T-helper 1 cell treated with Interleukin-12 subunit alpha and Interleukin-12 subunit beta and Interleukin-4 antibody, amounts not matched to agents 30 μg/mL and 1 μg/mL, for 36 hours (primary cell): ENCODE results near the gene CELF2.

Source experiments
- H3K27ac Mint-ChIP-seq: one replicate; pipeline ENCODE4 v1.8.0; 2021; ENCODE audit warnings: mild to moderate bottlenecking, mixed read lengths
- H3K27me3 Mint-ChIP-seq: one replicate; pipeline ENCODE4 v1.8.0; 2021; ENCODE audit warnings: low read depth, mixed read lengths
- H3K36me3 Mint-ChIP-seq: one replicate; pipeline ENCODE4 v1.8.0; 2021; ENCODE audit warnings: low read depth, mixed read lengths
- H3K4me1 Mint-ChIP-seq: one replicate; pipeline ENCODE4 v1.8.0; 2021; ENCODE audit warnings: low read depth, mixed read lengths
- H3K4me3 Mint-ChIP-seq: one replicate; pipeline ENCODE4 v1.8.0; 2021; ENCODE audit warnings: mild to moderate bottlenecking, moderate library complexity, mixed read lengths
- H3K9me3 Mint-ChIP-seq: one replicate; pipeline ENCODE4 v1.8.0; 2021; ENCODE audit warnings: mixed read lengths

Gene CELF2

DNA sequence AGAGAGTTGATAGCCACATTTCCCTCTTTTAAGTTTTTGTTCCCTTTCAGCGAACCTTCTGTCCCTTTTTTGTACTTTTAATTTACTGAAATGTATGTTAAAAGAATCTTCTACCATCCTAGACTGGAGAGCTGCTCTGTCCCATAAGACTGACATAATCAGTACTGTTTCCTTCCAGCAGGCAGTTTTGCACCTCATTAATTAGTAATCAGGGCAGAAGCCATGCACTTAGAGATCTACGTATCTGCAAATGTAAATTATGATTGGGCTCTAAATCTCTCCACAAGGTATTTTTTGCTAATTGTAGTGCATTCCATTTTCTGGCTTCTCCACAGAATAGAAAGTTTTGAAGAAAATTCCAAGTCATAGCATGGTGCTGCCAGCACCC is 232.1 kb downstream of the CELF2 start:
- H3K36me3 Mint-ChIP-seq: peaks cover 18% of the 10 kb centered on the region
- no peaks in the 10 kb centered on the region for H3K27me3 Mint-ChIP-seq
- no peak overlapping the region for H3K27ac Mint-ChIP-seq
- no peaks in the 10 kb centered on the region for H3K9me3 Mint-ChIP-seq
- H3K4me3 Mint-ChIP-seq: no peak overlapping the region
- H3K4me1 Mint-ChIP-seq: peaks cover 17% of the 10 kb centered on the region

DNA sequence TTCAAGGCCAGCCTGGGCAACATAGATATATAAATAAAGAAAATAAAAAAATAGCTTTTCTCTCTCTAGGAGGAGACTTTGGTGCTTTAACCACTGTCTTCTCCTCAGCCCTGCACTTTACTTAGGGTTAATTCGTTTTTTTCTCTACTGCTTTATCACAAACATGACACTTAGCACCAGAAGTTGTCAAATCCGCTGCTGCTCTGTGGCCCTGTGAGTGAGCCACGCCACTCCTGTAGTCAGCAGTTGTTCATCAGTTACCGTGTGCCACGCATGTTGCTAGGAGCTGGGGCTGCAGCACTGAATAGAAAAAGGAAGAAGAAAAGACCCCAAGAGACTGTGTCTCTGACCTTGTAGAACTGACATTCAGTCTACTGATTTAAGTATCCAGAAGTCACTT is 232.6 kb downstream of the CELF2 start:
- no peak overlapping the region for H3K4me3 Mint-ChIP-seq
- H3K27me3 Mint-ChIP-seq: no peaks in the 10 kb centered on the region
- peaks cover 23% of the 10 kb centered on the region for H3K36me3 Mint-ChIP-seq
- peaks cover 21% of the 10 kb centered on the region for H3K4me1 Mint-ChIP-seq
- H3K27ac Mint-ChIP-seq: no peak overlapping the region
- no peaks in the 10 kb centered on the region for H3K9me3 Mint-ChIP-seq

DNA sequence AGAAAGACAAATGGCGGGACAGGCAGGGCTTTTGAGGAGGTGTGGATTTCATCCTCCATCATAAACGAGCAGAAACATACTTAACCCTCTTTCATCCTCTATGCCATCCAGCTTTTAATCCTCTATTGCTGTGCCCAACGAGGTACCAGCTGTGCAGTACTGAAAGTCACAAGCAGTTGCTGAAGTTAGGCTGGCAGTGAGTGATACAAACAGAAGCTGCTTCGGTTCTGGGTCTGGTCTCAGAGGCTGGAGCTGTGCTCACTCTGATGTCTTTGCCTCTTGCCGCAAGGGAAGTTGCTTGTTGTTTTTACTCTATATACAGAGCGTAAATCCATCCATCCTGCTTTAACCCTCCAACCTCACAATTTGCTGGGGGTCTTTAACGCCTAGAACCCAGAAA is 235.2 kb downstream of the CELF2 start:
- Mint-ChIP-seq H3K27me3 (no peaks in the 10 kb centered on the region), H3K9me3 (no peaks in the 10 kb centered on the region), H3K27ac (peak overlapping the region; percentile 55), H3K4me3 (no peak overlapping the region), H3K4me1 (peaks cover 33% of the 10 kb centered on the region), H3K36me3 (peaks cover 39% of the 10 kb centered on the region)

- no peak overlapping the region for H3K4me3 Mint-ChIP-seq
- H3K4me1 Mint-ChIP-seq: peaks cover 36% of the 10 kb centered on the region
- peaks cover 43% of the 10 kb centered on the region for H3K36me3 Mint-ChIP-seq
- peak overlapping the region; percentile 55 for H3K27ac Mint-ChIP-seq
- no peaks in the 10 kb centered on the region for H3K9me3 Mint-ChIP-seq
- H3K27me3 Mint-ChIP-seq: no peaks in the 10 kb centered on the region
These were observed 235.8 kb downstream of the CELF2 start for GRCh38 chr10:11253385-11254002.

GRCh38 chr10:11255156-11255555 is 237.5 kb downstream of the CELF2 start:
- Mint-ChIP-seq H3K4me3 (no peak overlapping the region), H3K27ac (no peak overlapping the region), H3K4me1 (peaks cover 44% of the 10 kb centered on the region), H3K27me3 (no peaks in the 10 kb centered on the region), H3K9me3 (no peaks in the 10 kb centered on the region), H3K36me3 (peaks cover 54% of the 10 kb centered on the region)

DNA sequence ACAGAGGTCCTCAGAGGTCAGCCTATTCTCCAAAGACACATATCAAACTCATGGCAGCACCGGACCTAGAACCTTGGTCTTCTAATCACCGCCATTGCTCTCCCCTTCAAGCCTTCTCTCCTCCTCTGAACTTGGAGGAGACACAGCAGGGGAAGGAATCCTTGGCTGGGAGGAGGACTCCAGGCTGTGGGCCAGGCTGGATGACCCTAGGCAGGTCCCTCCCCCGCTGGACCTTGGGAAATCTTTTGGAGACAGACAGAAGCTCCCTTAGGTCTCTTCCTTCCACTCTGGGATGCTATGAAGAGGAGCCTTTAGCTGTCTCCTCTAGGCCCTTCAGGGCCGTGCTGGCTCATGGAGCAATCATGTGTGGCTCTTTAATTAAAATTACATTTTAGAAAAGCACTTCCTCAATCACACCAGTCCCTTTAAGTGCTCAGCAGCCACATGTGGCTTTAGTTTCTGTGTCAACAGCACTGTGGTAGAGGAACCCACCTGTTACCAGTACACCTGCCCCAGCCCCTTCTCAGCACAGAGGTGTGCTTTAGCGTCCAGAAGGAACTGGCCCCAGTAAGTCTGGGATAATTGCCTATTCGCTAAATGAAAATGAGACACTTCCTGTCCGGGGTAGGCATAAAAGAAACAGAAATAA is 238.2 kb downstream of the CELF2 start:
- Mint-ChIP-seq H3K36me3 (peaks cover 56% of the 10 kb centered on the region), H3K4me3 (no peak overlapping the region), H3K4me1 (peaks cover 46% of the 10 kb centered on the region), H3K27me3 (no peaks in the 10 kb centered on the region), H3K9me3 (no peaks in the 10 kb centered on the region), H3K27ac (no peak overlapping the region)

- peaks cover 64% of the 10 kb centered on the region for H3K36me3 Mint-ChIP-seq
- peaks cover 50% of the 10 kb centered on the region for H3K4me1 Mint-ChIP-seq
- H3K27ac Mint-ChIP-seq: peak overlapping the region; percentile 60
- no peak overlapping the region for H3K4me3 Mint-ChIP-seq
- H3K9me3 Mint-ChIP-seq: no peaks in the 10 kb centered on the region
- H3K27me3 Mint-ChIP-seq: no peaks in the 10 kb centered on the region
These were observed 239.2 kb downstream of the CELF2 start for GRCh38 chr10:11256896-11257295.

DNA sequence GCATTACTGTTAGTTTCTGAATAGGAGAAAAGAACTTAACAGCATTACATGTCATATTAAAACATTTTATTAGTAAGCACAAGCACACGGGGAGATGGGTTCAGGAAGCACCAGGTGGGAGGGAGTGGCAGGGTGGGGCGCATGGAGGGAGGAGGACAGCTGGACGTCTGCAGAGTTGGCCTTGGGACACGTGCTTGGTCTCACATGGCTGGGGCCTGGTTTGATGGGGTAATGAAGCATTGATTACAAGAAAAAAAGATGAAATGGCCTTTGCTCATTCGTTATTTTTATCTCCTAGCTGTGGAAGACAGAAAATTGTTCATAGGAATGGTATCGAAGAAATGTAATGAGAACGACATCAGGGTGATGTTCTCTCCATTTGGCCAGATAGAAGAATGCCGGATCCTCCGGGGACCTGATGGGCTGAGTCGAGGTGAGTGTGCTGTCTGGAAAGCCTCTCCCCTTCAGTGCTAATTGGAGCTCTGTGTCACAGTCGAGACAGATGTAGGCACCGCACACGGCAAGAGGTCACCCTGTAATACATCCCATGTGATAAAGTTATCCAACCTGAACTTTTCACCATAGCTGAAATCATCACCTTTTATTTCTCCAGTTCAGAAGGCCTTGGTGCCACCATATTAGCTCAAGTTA is 239.9 kb downstream of the CELF2 start:
- Mint-ChIP-seq H3K27ac (no peak overlapping the region), H3K36me3 (peaks cover 71% of the 10 kb centered on the region), H3K9me3 (no peaks in the 10 kb centered on the region), H3K4me1 (peaks cover 55% of the 10 kb centered on the region), H3K27me3 (no peaks in the 10 kb centered on the region), H3K4me3 (no peak overlapping the region)

- H3K27ac Mint-ChIP-seq: peak overlapping the region; percentile 11
- H3K4me1 Mint-ChIP-seq: peaks cover 56% of the 10 kb centered on the region
- H3K4me3 Mint-ChIP-seq: no peak overlapping the region
- H3K9me3 Mint-ChIP-seq: no peaks in the 10 kb centered on the region
- H3K36me3 Mint-ChIP-seq: peaks cover 77% of the 10 kb centered on the region
- no peaks in the 10 kb centered on the region for H3K27me3 Mint-ChIP-seq
These were observed 242.5 kb downstream of the CELF2 start for GRCh38 chr10:11260170-11260569.

GRCh38 chr10:11261143-11261542 is 243.5 kb downstream of the CELF2 start:
- H3K9me3 Mint-ChIP-seq: no peaks in the 10 kb centered on the region

GRCh38 chr10:11261687-11262493 is 244.2 kb downstream of the CELF2 start:
- Mint-ChIP-seq H3K9me3 (no peaks in the 10 kb centered on the region), H3K4me1 (peaks cover 54% of the 10 kb centered on the region), H3K27ac (no peak overlapping the region), H3K36me3 (peaks cover 74% of the 10 kb centered on the region), H3K4me3 (no peak overlapping the region), H3K27me3 (no peaks in the 10 kb centered on the region)

More at GRCh38 chr10:11261143-11261542, 243.5 kb downstream of the CELF2 start:
- peaks cover 72% of the 10 kb centered on the region for H3K36me3 Mint-ChIP-seq
- H3K27me3 Mint-ChIP-seq: no peaks in the 10 kb centered on the region
- no peak overlapping the region for H3K4me3 Mint-ChIP-seq
- peaks cover 53% of the 10 kb centered on the region for H3K4me1 Mint-ChIP-seq
- H3K27ac Mint-ChIP-seq: no peak overlapping the region

DNA sequence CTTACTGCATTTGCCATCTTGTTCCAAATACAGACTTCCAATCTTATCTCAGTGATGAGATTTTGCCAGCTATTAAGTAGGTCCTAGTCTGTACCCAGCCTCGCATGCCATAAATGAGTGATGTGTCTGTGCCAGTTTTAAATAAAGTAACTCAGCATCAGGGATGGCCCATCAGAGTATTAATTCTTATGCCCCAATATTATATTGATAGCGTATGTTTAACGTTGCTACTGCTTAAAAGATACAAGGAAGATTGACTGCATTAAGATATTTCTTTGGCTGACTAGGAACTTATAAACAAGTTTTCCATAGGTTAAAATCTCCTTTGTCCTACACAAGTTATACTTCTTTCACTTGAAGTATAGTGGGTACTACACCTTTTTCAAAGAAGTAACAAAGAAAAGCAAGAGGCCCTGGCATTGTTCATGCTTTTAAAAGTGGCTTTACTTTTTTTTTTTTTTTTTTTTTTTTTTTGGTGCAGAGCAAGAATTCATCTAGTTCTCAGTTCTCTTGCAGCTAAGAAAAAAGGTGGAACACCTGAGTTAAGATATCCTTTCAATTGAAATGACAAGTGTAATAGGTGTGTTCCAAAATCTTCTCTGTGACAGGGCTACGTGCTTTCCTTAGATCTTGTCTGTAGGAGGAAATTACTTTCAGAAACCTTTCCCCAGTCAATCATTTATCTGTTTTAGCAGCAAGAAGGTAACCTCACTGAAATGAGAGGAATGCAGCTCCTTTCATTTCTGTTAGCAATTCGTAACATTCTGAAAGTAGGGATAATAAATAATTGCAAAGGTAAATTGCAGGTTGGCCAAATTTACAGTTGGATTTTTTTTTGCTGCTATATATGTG is 245.0 kb downstream of the CELF2 start:
- H3K4me1 Mint-ChIP-seq: peaks cover 52% of the 10 kb centered on the region
- no peak overlapping the region for H3K4me3 Mint-ChIP-seq
- H3K27ac Mint-ChIP-seq: no peak overlapping the region
- H3K27me3 Mint-ChIP-seq: no peaks in the 10 kb centered on the region
- H3K36me3 Mint-ChIP-seq: peaks cover 70% of the 10 kb centered on the region
- no peaks in the 10 kb centered on the region for H3K9me3 Mint-ChIP-seq

- Mint-ChIP-seq H3K4me3 (no peak overlapping the region), H3K27me3 (no peaks in the 10 kb centered on the region), H3K9me3 (no peaks in the 10 kb centered on the region), H3K4me1 (peaks cover 48% of the 10 kb centered on the region), H3K36me3 (peaks cover 61% of the 10 kb centered on the region), H3K27ac (peak overlapping the region; percentile 38)
These were observed 246.1 kb downstream of the CELF2 start for GRCh38 chr10:11263767-11264166.
